ENCODE results near the gene LAMB4.

Gene LAMB4

GRCh38 chr7:108094346-108094745, 35.8 kb downstream of the LAMB4 start:
- Histone ChIP-seq H3K4me2 (ENCODE audit: low read length) (no peak overlapping the region), H3K9me3 (ENCODE audit: control insufficient read depth, insufficient read depth, low read length) (no peaks in the 10 kb centered on the region), H3K79me2 (ENCODE audit: control insufficient read depth, low read length) (no peaks in the 10 kb centered on the region), H3K9me2 (replicated peaks; ENCODE audit: control insufficient read depth, low read length) (no peaks in the 10 kb centered on the region), H3K4me1 (ENCODE audit: control insufficient read depth, low read length) (peaks cover 10% of the 10 kb centered on the region), H4K20me1 (ENCODE audit: control insufficient read depth, insufficient read depth, low read depth, low read length) (no peaks in the 10 kb centered on the region), H3K27ac (ENCODE audit: low read depth, low read length) (no peak overlapping the region), H3F3A (ENCODE audit: control insufficient read depth, insufficient read depth) (no peaks in the 10 kb centered on the region), H3K36me3 (ENCODE audit: control insufficient read depth, low read length) (no peaks in the 10 kb centered on the region), H3K4me3 (ENCODE audit: low read length) (no peak overlapping the region), H3K27me3 (ENCODE audit: control insufficient read depth, low read length) (peaks cover 13% of the 10 kb centered on the region; the same call in 1 of the 2 replicates)
- TF ChIP-seq, protein P1, sequence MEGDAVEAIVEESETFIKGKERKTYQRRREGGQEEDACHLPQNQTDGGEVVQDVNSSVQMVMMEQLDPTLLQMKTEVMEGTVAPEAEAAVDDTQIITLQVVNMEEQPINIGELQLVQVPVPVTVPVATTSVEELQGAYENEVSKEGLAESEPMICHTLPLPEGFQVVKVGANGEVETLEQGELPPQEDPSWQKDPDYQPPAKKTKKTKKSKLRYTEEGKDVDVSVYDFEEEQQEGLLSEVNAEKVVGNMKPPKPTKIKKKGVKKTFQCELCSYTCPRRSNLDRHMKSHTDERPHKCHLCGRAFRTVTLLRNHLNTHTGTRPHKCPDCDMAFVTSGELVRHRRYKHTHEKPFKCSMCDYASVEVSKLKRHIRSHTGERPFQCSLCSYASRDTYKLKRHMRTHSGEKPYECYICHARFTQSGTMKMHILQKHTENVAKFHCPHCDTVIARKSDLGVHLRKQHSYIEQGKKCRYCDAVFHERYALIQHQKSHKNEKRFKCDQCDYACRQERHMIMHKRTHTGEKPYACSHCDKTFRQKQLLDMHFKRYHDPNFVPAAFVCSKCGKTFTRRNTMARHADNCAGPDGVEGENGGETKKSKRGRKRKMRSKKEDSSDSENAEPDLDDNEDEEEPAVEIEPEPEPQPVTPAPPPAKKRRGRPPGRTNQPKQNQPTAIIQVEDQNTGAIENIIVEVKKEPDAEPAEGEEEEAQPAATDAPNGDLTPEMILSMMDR (IDR thresholded peaks at IDR 0.05; ENCODE audit: low read depth, low read length, poor library complexity, severe bottlenecking), result no peak
- no peak for TF ChIP-seq EZH2phosphoT487 (IDR thresholded peaks at IDR 0.05; ENCODE audit: borderline replicate concordance, low read length)

DNA sequence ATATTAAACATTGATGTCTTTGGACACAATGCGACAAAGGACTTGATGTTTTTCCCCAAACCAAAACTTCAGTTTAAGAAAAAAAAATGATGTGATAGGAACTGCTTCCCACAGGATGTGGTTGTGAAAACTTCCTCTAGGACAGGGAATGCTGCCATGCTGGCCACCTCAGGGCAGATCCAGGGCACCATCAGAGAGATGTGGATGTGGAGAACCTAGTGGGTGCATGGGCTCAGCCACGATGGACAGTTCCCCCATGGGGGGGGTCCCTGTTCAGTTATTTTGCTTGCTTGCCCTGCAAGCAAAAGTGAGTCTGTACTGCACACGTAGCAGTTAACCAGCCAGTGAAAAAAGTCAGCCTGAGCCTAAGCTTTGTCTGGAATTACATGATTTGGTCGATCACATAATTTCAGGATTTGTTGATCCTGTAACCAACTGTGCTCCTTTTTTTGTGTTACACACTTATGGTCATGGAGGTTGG, 36.3 kb downstream of the LAMB4 start:
- H3K4me3 ChIP-seq (ENCODE audit: low read length), result no peak overlapping the region
- H4K20me1 ChIP-seq (ENCODE audit: control insufficient read depth, insufficient read depth, low read depth, low read length), result no peaks in the 10 kb centered on the region
- no peaks in the 10 kb centered on the region for H3K36me3 ChIP-seq (ENCODE audit: control insufficient read depth, low read length)
- no peaks in the 10 kb centered on the region for H3K79me2 ChIP-seq (ENCODE audit: control insufficient read depth, low read length)
- H3K27ac ChIP-seq (ENCODE audit: low read depth, low read length), result no peak overlapping the region
- TF ChIP-seq, protein P1 (IDR thresholded peaks at IDR 0.05; ENCODE audit: low read depth, low read length, poor library complexity, severe bottlenecking), result no peak
- no peak for TF ChIP-seq EZH2phosphoT487 (IDR thresholded peaks at IDR 0.05; ENCODE audit: borderline replicate concordance, low read length)
- peaks cover 10% of the 10 kb centered on the region for H3K4me1 ChIP-seq (ENCODE audit: control insufficient read depth, low read length)
- H3K9me2 ChIP-seq (replicated peaks; ENCODE audit: control insufficient read depth, low read length), result no peaks in the 10 kb centered on the region
- H3K27me3 ChIP-seq (ENCODE audit: control insufficient read depth, low read length), result peaks cover 13% of the 10 kb centered on the region; the same call in 1 of the 2 replicates
- no peaks in the 10 kb centered on the region for H3K9me3 ChIP-seq (ENCODE audit: control insufficient read depth, insufficient read depth, low read length)
- H3F3A ChIP-seq (ENCODE audit: control insufficient read depth, insufficient read depth), result no peaks in the 10 kb centered on the region
- no peak overlapping the region for H3K4me2 ChIP-seq (ENCODE audit: low read length)

DNA sequence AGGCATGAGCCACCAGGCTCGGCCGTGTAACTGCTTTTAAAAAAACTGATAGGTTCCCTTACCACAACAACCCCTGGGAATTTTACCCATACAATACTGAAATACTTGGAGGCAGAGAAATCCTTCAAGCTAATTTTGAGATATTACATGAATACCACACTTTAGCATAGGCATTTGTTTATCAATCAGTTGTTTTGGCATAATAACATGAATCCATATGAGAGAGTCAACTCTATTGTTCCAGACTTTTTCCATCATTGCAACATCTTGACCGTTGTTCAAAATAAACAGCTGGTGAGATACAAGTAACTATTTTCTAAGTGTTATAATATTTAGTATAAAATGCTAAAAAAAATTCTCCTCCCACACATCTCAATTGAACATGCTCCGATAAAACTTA, 36.8 kb downstream of the LAMB4 start:
- Histone ChIP-seq H3K4me2 (ENCODE audit: low read length) (no peak overlapping the region), H3K36me3 (ENCODE audit: control insufficient read depth, low read length) (no peaks in the 10 kb centered on the region), H3F3A (ENCODE audit: control insufficient read depth, insufficient read depth) (no peaks in the 10 kb centered on the region), H3K27me3 (ENCODE audit: control insufficient read depth, low read length) (peaks cover 13% of the 10 kb centered on the region; the same call in 1 of the 2 replicates), H3K4me1 (ENCODE audit: control insufficient read depth, low read length) (peaks cover 10% of the 10 kb centered on the region), H3K9me3 (ENCODE audit: control insufficient read depth, insufficient read depth, low read length) (no peaks in the 10 kb centered on the region), H3K27ac (ENCODE audit: low read depth, low read length) (no peak overlapping the region), H4K20me1 (ENCODE audit: control insufficient read depth, insufficient read depth, low read depth, low read length) (no peaks in the 10 kb centered on the region), H3K9me2 (replicated peaks; ENCODE audit: control insufficient read depth, low read length) (no peaks in the 10 kb centered on the region), H3K4me3 (ENCODE audit: low read length) (no peak overlapping the region), H3K79me2 (ENCODE audit: control insufficient read depth, low read length) (no peaks in the 10 kb centered on the region)
- TF ChIP-seq, protein P1 (IDR thresholded peaks at IDR 0.05; ENCODE audit: low read depth, low read length, poor library complexity, severe bottlenecking), result no peak
- no peak for TF ChIP-seq EZH2phosphoT487 (IDR thresholded peaks at IDR 0.05; ENCODE audit: borderline replicate concordance, low read length)
